ENCODE results near the gene PLPPR1.

DNA sequence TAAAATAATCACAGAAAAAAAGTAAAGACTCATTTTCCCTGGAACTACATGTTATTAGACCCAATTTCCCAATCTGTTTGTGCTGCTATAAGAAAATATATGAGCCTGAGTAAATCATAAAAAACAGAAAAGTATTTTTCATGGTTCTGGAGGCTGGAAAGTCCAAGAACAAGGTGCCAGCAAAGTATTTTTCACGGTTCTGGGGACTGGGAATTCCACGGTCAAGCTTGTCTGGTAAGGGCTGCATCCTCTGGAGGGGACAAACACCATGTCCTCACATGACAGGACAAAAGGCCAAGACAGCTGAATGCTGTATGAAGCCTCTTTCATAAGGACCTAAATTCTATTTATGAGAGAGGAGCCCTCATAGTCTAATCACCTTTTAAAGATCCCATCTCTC lies 172.3 kb downstream of the PLPPR1 start:
- TF ChIP-seq, protein P1, sequence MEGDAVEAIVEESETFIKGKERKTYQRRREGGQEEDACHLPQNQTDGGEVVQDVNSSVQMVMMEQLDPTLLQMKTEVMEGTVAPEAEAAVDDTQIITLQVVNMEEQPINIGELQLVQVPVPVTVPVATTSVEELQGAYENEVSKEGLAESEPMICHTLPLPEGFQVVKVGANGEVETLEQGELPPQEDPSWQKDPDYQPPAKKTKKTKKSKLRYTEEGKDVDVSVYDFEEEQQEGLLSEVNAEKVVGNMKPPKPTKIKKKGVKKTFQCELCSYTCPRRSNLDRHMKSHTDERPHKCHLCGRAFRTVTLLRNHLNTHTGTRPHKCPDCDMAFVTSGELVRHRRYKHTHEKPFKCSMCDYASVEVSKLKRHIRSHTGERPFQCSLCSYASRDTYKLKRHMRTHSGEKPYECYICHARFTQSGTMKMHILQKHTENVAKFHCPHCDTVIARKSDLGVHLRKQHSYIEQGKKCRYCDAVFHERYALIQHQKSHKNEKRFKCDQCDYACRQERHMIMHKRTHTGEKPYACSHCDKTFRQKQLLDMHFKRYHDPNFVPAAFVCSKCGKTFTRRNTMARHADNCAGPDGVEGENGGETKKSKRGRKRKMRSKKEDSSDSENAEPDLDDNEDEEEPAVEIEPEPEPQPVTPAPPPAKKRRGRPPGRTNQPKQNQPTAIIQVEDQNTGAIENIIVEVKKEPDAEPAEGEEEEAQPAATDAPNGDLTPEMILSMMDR (conservative IDR thresholded peaks at IDR 0.05), result no peak
- no peak for TF ChIP-seq ZFX (IDR thresholded peaks at IDR 0.05)
